ENCODE measurements around the gene DCP2.
A peak's percentile ranks its signal among the peaks of the same experiment; 100 is the strongest.

The DCP2 gene

GRCh38 chr5:113038714-113039113 is 62.1 kb downstream of the DCP2 start:
- ChIA-PET CTCF (no interaction called here), POLR2A (no interaction called here)
- no peak for TF ChIP-seq CTCF (IDR thresholded peaks at IDR 0.05; ENCODE audit: control extremely low read depth, extremely low read depth, low read depth, missing control alignments)
- peak; percentile 3 for DNase-seq (ENCODE audit: extremely low spot score)

- CTCF ChIA-PET, result no interaction called here
- POLR2A ChIA-PET, result no interaction called here
- DNase-seq (ENCODE audit: extremely low spot score), result peak; percentile 7
- TF ChIP-seq CTCF (IDR thresholded peaks at IDR 0.05; ENCODE audit: control extremely low read depth, extremely low read depth, low read depth, missing control alignments), result no peak
Measured at GRCh38 chr5:113039229-113039933, 62.8 kb downstream of the DCP2 start.

DNA sequence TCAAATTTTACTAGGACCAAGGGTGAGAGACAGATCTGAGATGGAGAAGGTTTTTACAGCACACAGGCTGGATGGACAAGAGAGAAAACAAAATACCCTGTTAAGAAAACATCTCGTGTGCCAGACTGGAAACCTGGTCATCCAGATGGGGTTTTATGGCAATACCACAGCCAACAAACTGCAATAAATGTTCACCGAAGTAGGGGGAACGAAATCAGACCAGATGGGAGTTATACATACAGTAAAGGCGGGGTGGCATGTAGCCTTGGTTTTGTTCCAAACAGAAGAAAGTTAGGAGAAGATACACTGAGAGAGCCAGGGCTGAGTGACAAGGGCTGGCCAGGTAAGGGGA is 63.3 kb downstream of the DCP2 start:
- ChIA-PET POLR2A (no interaction called here), CTCF (interaction anchor here (1.1 to 1.9 kb wide), 2 partner anchors 29 to 44 kb away, joined by 3 to 5 read pairs; no protein-coding TSS in a partner anchor)
- DNase-seq (ENCODE audit: extremely low spot score), result peak; percentile 7
- TF ChIP-seq CTCF (IDR thresholded peaks at IDR 0.05; ENCODE audit: control extremely low read depth, extremely low read depth, low read depth, missing control alignments), result no peak

GRCh38 chr5:113040672-113041260 is 64.2 kb downstream of the DCP2 start:
- peak; percentile 3 for DNase-seq (ENCODE audit: extremely low spot score)
- ChIA-PET POLR2A (no interaction called here), CTCF (interaction anchor here (1.1 to 1.9 kb wide), 2 partner anchors 29 to 44 kb away, joined by 3 to 5 read pairs; no protein-coding TSS in a partner anchor)
- TF ChIP-seq CTCF (IDR thresholded peaks at IDR 0.05; ENCODE audit: control extremely low read depth, extremely low read depth, low read depth, missing control alignments), result no peak

DNA sequence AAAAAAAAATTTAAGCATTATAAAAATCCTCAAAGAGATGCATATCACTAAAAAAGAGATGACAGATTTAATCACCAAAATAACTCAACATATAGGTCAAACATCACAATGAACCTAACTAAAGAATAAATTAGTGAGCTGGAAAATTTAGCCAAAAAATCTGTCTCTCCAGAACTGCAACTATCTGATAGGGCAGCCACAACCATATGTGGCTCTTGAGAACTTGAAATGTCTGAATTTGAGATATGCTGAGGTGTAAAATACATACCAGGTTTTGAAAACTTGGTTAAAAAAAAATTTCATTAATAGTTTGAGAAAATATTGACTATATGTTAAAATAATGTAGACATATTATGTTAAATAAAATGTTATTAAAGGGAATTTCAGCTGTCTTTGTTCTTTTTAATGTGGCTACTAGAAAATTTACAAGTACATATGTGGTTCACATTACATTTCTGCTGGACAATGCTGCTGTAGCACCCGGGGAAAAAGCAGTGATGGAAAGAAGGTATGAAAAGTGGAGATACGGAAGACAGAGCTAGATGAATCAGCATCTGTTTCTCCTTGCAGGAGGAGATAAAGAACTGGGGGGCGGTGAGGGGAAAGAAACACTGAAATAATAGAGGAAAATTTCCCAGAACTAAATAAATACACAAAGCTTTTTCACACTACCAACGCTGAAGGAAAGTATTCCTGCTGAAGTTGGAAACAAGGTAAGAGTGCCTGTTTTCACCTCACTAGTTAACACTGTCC is 66.1 kb downstream of the DCP2 start:
- TF ChIP-seq CTCF (IDR thresholded peaks at IDR 0.05; ENCODE audit: control extremely low read depth, extremely low read depth, low read depth, missing control alignments), result no peak
- no peak for DNase-seq (ENCODE audit: extremely low spot score)
- CTCF ChIA-PET, result interaction anchor here (1.1 to 1.7 kb wide), 4 partner anchors 8 to 46 kb away, joined by 3 to 4 read pairs (median 4); no protein-coding TSS in a partner anchor
- POLR2A ChIA-PET, result no interaction called here

- ChIA-PET POLR2A (no interaction called here), CTCF (interaction anchor here (1.1 to 1.9 kb wide), 5 partner anchors 9 to 47 kb away, joined by 3 to 4 read pairs (median 4); no protein-coding TSS in a partner anchor)
- TF ChIP-seq CTCF (IDR thresholded peaks at IDR 0.05; ENCODE audit: control extremely low read depth, extremely low read depth, low read depth, missing control alignments), result no peak
- DNase-seq (ENCODE audit: extremely low spot score), result no peak
Measured at GRCh38 chr5:113043491-113043931, 66.9 kb downstream of the DCP2 start.

All from GM10248 (cell line).